ENCODE data around the gene NRAP.

NRAP gene, protein sequence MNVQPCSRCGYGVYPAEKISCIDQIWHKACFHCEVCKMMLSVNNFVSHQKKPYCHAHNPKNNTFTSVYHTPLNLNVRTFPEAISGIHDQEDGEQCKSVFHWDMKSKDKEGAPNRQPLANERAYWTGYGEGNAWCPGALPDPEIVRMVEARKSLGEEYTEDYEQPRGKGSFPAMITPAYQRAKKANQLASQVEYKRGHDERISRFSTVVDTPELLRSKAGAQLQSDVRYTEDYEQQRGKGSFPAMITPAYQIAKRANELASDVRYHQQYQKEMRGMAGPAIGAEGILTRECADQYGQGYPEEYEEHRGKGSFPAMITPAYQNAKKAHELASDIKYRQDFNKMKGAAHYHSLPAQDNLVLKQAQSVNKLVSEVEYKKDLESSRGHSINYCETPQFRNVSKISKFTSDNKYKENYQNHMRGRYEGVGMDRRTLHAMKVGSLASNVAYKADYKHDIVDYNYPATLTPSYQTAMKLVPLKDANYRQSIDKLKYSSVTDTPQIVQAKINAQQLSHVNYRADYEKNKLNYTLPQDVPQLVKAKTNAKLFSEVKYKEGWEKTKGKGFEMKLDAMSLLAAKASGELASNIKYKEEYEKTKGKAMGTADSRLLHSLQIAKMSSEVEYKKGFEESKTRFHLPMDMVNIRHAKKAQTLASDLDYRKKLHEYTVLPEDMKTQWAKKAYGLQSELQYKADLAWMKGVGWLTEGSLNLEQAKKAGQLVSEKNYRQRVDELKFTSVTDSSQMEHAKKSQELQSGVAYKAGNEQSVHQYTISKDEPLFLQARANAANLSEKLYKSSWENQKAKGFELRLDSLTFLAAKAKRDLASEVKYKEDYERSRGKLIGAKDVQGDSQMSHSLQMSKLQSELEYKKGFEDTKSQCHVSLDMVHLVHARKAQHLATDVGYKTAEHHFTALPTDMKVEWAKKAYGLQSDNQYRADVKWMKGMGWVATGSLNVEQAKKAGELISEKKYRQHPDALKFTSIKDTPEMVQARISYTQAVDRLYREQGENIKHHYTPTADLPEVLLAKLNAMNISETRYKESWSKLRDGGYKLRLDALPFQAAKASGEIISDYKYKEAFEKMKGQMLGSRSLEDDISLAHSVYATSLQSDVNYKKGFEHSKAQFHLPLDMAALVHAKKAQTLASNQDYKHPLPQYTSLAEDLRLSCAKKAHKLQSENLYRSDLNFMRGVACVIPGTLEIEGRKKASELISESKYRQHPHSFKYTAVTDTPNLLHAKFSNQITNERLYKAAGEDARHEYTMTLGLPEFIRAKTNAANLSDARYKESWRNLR (N-terminal part only)

DNA sequence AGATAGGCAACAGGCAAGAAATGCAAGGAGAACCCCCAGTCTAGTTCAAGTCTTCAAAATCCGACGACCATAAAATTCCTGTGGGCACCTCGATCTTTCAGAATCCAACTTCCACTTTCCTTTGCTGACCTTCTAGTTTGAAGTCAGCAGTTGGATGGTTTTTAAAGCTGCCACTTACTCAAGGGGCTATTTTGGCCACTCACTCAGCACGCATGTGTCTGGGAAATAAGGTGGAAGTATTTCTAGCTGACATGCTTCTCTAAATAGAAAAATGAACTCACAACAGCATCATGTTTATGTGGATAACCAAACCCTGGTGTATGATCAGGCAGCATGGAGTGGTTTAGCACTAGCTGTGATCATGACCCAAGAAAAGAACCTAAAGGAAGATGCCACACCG, at the start of gene NRAP:
TSS of gene NRAP (minus strand) at position 134 of the 400 bp plus-strand sequence. CDS start 159 bp downstream, outside the sequence.
- DNase-seq (no peak), ATAC-seq (replicated peaks) (no peak)
- Mint-ChIP-seq H3K9me3 (no peaks in the 10 kb centered on the region), H3K4me3 (no peak within 1 kb of the TSS), H3K4me1 (no peaks in the 10 kb centered on the region), H3K27me3 (peaks cover 23 to 38% of the 10 kb centered on the region in 2 donors), H3K36me3 (no peaks in the 10 kb centered on the region), H3K27ac (no peak within 1 kb of the TSS)

DNA sequence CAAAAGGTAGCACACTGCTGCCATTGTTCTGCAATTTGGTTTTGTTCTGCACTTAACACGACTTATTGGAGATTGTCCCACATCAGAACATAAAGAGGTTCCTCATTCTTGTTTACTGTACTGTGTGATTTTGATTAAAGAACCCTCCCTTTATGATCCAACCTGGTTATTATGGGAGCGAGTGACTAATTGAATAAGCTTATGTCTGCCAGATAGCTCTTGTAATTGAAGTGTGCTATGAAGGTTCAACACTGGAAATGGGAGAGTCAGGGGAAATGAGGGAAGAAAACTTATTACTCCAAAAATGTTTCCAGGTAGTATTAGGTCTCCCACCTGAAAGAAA, 49.8 kb upstream of the NRAP start:
- DNase-seq (no peak), ATAC-seq (replicated peaks) (no peak)
- peaks cover 40 to 61% of the 10 kb centered on the region in 2 donors for H3K36me3 Mint-ChIP-seq
- no peak overlapping the region for H3K4me3 Mint-ChIP-seq
- peaks cover 18 to 49% of the 10 kb centered on the region in 2 donors for H3K4me1 Mint-ChIP-seq
- no peaks in the 10 kb centered on the region for H3K27me3 Mint-ChIP-seq
- H3K27ac Mint-ChIP-seq: no peak overlapping the region
- H3K9me3 Mint-ChIP-seq: peaks cover 0 to 4% of the 10 kb centered on the region in 2 donors

DNA sequence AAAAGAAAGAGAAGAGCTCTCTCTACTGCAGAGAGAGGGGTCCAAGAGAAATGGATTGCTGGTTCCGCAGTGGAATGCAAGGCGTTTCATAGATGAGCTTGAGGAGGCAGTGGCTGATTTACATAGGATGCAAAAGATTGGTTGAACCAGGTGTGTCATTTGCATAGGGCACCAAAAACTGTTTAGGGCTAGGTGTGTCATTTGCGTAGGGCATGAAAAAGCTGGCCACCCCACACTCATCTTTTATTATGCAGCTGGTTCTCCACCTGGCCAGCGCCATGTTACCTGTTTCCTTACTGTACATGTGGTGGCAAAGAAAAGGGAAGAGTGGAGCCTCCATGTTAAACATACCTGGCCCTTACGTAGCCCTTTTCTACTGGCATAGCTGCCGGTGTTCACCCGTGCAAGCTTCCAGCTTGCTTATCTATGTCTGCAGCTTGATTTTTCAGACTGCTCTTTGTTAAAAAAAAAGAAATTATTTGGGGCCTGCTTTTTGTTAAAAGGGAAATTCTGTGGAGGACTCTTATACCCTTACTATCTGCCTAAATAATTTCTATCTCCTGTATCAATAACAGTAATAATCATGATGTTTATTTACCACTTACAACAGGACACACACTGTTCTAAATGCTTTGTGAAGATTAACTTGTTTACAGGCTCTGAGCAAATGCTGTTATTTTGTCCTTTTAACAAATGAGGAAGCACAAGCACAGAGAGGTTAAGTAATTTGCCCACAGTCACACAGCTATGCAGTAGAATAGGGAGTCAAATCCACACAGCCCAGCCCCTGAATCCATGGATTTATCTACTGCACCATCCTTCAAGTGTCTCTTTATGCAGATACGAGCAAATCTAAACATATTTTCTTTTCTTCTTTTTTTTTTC, 49.2 kb upstream of the NRAP start:
- ATAC-seq (replicated peaks) (no peak), DNase-seq (no peak)
- Mint-ChIP-seq H3K4me3 (no peak overlapping the region), H3K27ac (peak overlapping the region; percentile 1), H3K36me3 (peaks cover 37 to 62% of the 10 kb centered on the region in 2 donors), H3K9me3 (peaks cover 0 to 4% of the 10 kb centered on the region in 2 donors), H3K27me3 (no peaks in the 10 kb centered on the region), H3K4me1 (peaks cover 21 to 49% of the 10 kb centered on the region in 2 donors)

DNA sequence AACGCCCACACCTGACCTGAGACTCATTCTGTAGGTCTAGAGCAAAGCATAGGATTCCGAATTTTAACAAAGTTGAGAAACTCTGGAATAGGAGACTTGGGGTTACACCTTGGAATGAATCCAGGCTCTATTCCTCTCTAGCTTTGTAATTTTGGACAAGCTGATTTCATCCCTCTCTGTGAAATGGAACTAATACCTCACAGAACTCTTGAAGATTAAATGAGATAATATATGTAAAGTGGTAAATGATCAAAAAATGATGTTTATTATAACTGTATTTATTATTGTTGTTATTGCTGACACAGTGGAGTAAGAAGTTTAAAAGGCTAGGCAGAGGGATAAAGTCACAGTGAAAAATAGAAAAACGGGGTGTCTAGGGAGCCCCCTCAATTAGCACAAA, 48.2 kb upstream of the NRAP start:
- DNase-seq (no peak), ATAC-seq (replicated peaks) (no peak)
- peaks cover 38 to 59% of the 10 kb centered on the region in 2 donors for H3K36me3 Mint-ChIP-seq
- no peak overlapping the region for H3K4me3 Mint-ChIP-seq
- no peaks in the 10 kb centered on the region for H3K27me3 Mint-ChIP-seq
- peaks cover 0 to 4% of the 10 kb centered on the region in 2 donors for H3K9me3 Mint-ChIP-seq
- H3K4me1 Mint-ChIP-seq: peaks cover 23 to 52% of the 10 kb centered on the region in 2 donors
- H3K27ac Mint-ChIP-seq: no peak overlapping the region

DNA sequence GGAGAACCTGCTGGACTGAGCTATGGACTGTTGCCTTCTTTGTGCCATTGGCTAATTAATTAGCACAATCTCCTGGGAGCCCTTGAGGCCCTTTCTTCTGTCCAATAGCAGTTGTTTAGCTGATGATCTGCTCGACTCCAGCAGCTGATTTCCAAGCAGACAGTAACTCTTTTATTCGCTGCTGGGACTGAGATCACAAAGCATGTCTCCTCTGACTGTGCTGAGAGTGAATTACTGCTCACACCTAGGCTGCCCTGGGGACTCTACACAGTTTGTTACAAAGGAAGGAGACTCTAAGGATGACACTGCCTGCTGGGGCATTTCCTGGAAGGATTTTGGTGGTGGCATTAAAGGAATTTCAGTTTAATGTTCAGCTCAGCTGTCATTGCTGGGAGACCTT, 47.3 kb upstream of the NRAP start:
- DNase-seq (no peak), ATAC-seq (replicated peaks) (no peak)
- H3K9me3 Mint-ChIP-seq: peaks cover 0 to 4% of the 10 kb centered on the region in 2 donors
- H3K27ac Mint-ChIP-seq: no peak overlapping the region
- H3K27me3 Mint-ChIP-seq: no peaks in the 10 kb centered on the region
- peaks cover 39 to 63% of the 10 kb centered on the region in 2 donors for H3K36me3 Mint-ChIP-seq
- peaks cover 22 to 52% of the 10 kb centered on the region in 2 donors for H3K4me1 Mint-ChIP-seq
- no peak overlapping the region for H3K4me3 Mint-ChIP-seq

DNA sequence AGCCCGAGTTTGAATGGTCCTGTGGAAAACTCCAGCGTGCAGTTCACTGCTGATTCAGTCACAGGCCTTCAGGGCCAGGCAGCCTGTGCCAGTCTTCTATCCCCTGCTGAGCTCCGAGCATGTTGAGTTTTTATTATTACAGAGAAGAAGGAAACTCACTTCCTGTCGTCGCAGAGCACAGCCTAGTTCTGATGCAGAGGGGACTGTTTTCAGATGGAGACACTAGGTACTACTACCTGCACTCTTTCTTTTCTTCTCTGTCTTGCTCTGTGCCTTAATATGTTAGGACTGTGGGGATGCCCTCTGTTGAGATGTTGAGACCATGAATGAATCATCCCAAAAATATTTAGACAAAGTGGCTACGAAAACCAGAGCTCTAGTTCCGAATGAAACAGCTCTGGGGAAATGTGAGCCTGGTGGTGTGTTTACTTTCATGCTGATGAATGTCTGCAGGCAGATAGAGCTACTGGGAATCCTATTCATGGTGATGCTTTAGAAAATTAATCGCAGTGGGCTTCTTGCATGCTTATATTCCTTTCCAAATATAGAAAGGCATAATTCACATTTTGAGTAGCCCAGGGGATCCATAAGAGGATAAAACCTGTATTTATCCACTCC, 45.5 kb upstream of the NRAP start:
- Mint-ChIP-seq H3K27ac (peak overlapping the region; percentile 20), H3K4me1 (peaks cover 15 to 40% of the 10 kb centered on the region in 2 donors), H3K27me3 (no peaks in the 10 kb centered on the region), H3K4me3 (no peak overlapping the region), H3K36me3 (peaks cover 30 to 53% of the 10 kb centered on the region in 2 donors), H3K9me3 (no peaks in the 10 kb centered on the region)
- ATAC-seq (replicated peaks): no peak
- DNase-seq: no peak

DNA sequence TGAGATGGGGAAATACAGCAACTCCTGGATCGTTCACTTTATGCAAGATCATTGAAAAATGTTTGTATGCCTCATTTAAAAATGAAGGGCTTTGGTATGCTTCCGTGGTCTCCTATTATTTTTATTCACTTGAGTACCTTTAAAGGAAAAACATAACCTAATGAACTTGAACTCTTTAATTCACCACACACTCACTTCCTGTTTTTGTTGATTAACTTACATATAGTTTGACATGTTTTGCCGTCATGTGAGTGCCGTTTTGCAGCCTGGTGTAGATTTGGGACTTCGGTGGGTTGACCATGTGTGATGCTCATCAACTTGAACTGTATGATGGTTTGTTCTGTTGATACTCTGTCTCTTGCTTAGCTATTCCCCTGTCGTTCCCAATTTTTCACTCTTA, 44.8 kb upstream of the NRAP start:
- H3K27me3 Mint-ChIP-seq: no peaks in the 10 kb centered on the region
- peaks cover 24 to 46% of the 10 kb centered on the region in 2 donors for H3K36me3 Mint-ChIP-seq
- DNase-seq (no peak), ATAC-seq (replicated peaks) (no peak)
- H3K4me3 Mint-ChIP-seq: no peak overlapping the region
- H3K4me1 Mint-ChIP-seq: peaks cover 15 to 34% of the 10 kb centered on the region in 2 donors
- peak overlapping the region; percentile 20 for H3K27ac Mint-ChIP-seq
- no peaks in the 10 kb centered on the region for H3K9me3 Mint-ChIP-seq

DNA sequence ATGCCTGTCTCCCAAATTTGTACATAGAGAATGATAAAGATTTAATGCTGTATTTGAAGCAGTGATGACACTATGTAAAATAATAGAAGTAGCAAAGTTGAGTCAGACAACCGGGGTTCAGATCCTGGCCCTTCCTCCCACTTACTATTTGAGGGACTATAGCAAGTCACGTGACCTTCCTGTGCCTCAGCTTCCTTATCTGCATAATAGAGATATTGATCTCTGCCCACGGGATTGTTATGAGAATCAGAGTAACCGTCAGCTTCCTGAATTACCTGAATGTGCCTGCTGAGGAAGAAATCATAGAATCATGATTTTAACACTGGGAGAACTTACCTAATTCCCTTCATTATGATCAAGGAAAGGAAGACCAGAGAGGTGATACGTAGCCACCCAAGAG, 42.8 kb upstream of the NRAP start:
- Mint-ChIP-seq H3K4me3 (no peak overlapping the region), H3K27ac (no peak overlapping the region), H3K4me1 (peaks cover 12 to 22% of the 10 kb centered on the region in 2 donors), H3K36me3 (peaks cover 14 to 52% of the 10 kb centered on the region in 2 donors), H3K27me3 (no peaks in the 10 kb centered on the region), H3K9me3 (no peaks in the 10 kb centered on the region)
- ATAC-seq (replicated peaks) (no peak), DNase-seq (no peak)

DNA sequence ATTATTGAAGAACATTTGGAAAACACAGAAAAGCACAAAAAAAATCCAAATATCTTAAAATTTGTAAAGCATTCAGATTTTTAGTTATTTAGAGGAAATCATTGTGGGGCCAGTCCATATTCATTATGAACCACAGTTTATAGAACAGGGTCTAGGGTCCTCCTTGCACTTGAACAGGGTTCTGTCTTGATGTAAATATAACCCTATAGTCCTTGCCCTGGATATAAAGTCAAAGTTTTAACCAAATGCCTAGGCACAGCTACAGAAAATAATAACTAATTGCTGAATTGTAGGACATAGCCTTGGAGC, 41.5 kb upstream of the NRAP start:
- Mint-ChIP-seq H3K4me1 (peaks cover 12 to 24% of the 10 kb centered on the region in 2 donors), H3K27me3 (no peaks in the 10 kb centered on the region), H3K27ac (no peak overlapping the region), H3K4me3 (no peak overlapping the region), H3K36me3 (peaks cover 22 to 53% of the 10 kb centered on the region in 2 donors), H3K9me3 (peaks cover 0 to 1% of the 10 kb centered on the region in 2 donors)
- DNase-seq: no peak
- no peak for ATAC-seq (replicated peaks)

DNA sequence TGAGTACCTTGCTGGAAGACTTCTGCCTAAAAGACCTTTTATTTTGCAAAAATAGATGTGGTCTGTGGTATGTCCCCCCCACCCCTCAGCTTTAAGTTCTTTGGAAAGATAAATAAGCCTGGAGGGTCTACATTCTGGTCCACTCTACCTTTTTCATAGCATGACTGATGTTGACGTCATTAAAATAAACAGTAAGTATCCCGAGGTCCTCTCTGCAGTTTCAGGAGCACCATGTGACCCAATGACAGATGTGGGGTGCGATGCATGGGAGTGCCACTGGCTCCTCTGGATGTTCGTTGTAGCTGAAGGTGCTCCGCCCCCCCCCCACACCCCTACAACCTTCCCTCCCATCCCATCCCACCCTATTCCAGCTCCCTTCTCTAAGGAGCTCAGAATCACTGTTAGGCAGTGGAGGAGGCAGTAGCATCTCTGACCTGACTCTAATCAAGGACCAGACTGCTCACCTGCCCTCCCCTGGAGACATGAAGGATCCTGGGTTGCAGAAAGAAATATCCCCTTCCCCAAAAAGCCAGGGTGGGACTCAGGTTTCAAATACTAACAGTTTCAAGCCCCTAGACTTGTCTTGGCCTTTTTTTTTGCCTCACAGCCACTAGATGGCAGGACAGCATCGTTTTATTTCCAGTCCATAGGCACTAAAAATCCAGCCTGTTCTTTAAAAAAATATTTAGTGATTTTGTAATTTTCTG, 40.9 kb upstream of the NRAP start:
- Mint-ChIP-seq H3K4me1 (peaks cover 12 to 20% of the 10 kb centered on the region in 2 donors), H3K27me3 (no peaks in the 10 kb centered on the region), H3K27ac (no peak overlapping the region), H3K4me3 (no peak overlapping the region), H3K36me3 (peaks cover 25 to 49% of the 10 kb centered on the region in 2 donors), H3K9me3 (peaks cover 0 to 1% of the 10 kb centered on the region in 2 donors)
- DNase-seq: no peak
- ATAC-seq (replicated peaks): no peak

DNA sequence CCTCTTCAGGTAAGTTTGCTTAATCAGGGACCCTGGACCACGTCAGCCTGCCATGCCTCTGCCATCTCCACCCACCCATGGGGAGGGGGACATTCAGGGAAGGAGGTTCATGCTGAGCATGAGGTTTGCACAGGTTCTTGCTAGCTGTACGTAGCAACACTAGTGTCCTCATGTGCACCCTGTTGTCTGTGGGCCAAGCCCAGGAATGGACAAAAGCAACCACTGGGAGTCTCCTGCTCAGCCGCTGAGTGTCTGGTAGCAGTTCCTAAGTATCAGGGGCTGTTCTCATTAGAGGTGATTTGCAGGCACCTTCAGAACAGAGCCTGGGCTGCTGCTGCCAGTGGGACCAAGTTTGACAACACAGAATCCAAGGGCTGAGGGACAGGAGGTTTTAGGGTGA, 33.8 kb upstream of the NRAP start:
- H3K27ac Mint-ChIP-seq: no peak overlapping the region
- DNase-seq (no peak), ATAC-seq (replicated peaks) (no peak)
- H3K9me3 Mint-ChIP-seq: peaks cover 10 to 14% of the 10 kb centered on the region in 2 donors
- no peak overlapping the region for H3K4me3 Mint-ChIP-seq
- H3K4me1 Mint-ChIP-seq: peaks cover 11 to 28% of the 10 kb centered on the region in 2 donors
- H3K27me3 Mint-ChIP-seq: no peaks in the 10 kb centered on the region
- H3K36me3 Mint-ChIP-seq: peaks cover 60 to 82% of the 10 kb centered on the region in 2 donors

DNA sequence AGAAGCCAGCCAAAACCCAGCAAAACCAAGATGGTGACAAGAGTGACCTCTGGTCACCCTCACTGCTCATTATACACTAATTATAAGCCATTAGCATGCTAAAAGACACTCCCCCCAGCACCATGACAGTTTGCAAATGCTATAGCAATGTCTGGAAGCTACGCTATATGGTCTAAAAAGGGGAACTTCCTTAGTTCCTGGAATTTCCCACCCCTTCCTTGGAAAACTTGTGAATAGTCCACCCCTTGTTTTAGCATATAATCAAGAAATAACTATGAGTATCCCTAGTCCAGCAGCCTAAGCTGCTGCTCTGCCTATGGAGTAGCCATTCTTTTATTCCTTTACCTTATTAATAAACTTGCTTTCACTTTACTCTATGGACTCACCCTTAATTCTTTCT, 31.9 kb upstream of the NRAP start:
- no peaks in the 10 kb centered on the region for H3K27me3 Mint-ChIP-seq
- DNase-seq: no peak
- no peak overlapping the region for H3K4me3 Mint-ChIP-seq
- peaks cover 10 to 16% of the 10 kb centered on the region in 2 donors for H3K9me3 Mint-ChIP-seq
- peaks cover 67 to 80% of the 10 kb centered on the region in 2 donors for H3K36me3 Mint-ChIP-seq
- ATAC-seq (replicated peaks): no peak
- peaks cover 11 to 25% of the 10 kb centered on the region in 2 donors for H3K4me1 Mint-ChIP-seq
- no peak overlapping the region for H3K27ac Mint-ChIP-seq

All from stimulated activated naive B cell treated with anti-CD40 and anti-IgM and Interleukin-4, amounts not matched to agents 10 μg/mL and 1 μg/mL and 100 μg/mL, for 72 hours (primary cell).